GM20000 (cell line): ENCODE measurements around the gene BPIFB4.

Experiments used
- DNase-seq: peaks from one replicate; pipeline ENCODE4 v3.0.0; 2012; ENCODE audit warnings: low spot score
- CTCF ChIP-seq: IDR thresholded peaks from 2 replicates; pipeline ENCODE4 v1.5.1; 2012; ENCODE audit warnings: mild to moderate bottlenecking, control low read depth; ENCODE audit errors: extremely low read depth, missing control alignments

BPIFB4 gene

GRCh38 chr20:33132513-33133372 is 53.3 kb downstream of the BPIFB4 start:
- no peak for DNase-seq
- no peak for TF ChIP-seq CTCF

GRCh38 chr20:33133373-33133941 is 54.0 kb downstream of the BPIFB4 start:
- no peak for TF ChIP-seq CTCF
- DNase-seq, result no peak

- TF ChIP-seq CTCF, result no peak
- DNase-seq, result no peak
Measured at GRCh38 chr20:33137195-33137594, 57.8 kb downstream of the BPIFB4 start.

GRCh38 chr20:33139467-33139866 is 60.0 kb downstream of the BPIFB4 start:
- no peak for DNase-seq
- no peak for TF ChIP-seq CTCF

- no peak for TF ChIP-seq CTCF
Measured at GRCh38 chr20:33145521-33145920, 66.1 kb downstream of the BPIFB4 start.

GRCh38 chr20:33147299-33147698 is 67.9 kb downstream of the BPIFB4 start:
- no peak for TF ChIP-seq CTCF
- DNase-seq, result no peak

More at GRCh38 chr20:33145521-33145920, 66.1 kb downstream of the BPIFB4 start:
- DNase-seq, result no peak

GRCh38 chr20:33148040-33148439 is 68.6 kb downstream of the BPIFB4 start:
- no peak for DNase-seq
- no peak for TF ChIP-seq CTCF
